ENCODE measurements around the gene AEBP1. TPM values are rescaled to one million over a fixed set of nuclear protein-coding genes. Genes with fewer than 3 reads are reported as not detected.
A peak's percentile ranks its signal among the peaks of the same experiment; 100 is the strongest.

Gene AEBP1
- total and polyA plus RNA-seq, 8 donors, result 5.1 to 49.3 (median 17.5) TPM

DNA sequence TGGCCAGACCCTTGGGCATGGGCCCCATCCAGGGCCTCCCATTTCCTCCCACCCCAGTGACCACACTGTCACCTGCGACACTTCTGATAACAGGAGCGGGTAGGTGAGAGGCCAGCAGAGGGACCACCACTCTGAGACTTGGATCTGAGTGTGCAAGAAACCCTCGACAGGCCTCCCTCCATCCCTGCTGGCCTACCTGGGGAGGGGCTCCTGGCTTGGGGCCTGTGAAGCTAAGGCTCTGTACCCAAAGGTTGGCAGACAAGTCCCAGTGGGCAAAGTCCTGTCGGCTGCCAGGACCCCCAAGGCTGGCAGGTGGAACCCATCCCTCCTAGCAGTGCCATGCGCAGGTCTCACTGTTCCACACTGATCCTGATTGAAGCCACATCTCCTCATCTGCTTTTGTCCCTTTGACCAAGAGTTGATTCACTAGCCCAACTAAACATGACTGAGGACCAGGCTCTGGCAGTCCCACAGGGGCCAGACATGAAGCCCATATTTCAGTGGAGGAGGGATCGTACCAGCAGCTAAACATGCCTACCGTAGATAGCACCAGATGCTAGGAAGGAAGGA lies 37.6 kb upstream of the AEBP1 start:
- Histone ChIP-seq H3K9me3 (no peaks in the 10 kb centered on the region), H3K27ac (no peak overlapping the region), H3K4me3 (no peak overlapping the region), H3K4me1 (peaks cover 0 to 13% (median 9%) of the 10 kb centered on the region in 3 donors), H3K36me3 (no peaks in the 10 kb centered on the region), H3K27me3 (no peaks in the 10 kb centered on the region)
- peak in 2 of 6 donors; percentile 47 to 62 for DNase-seq
- intact Hi-C loops (cut with DNase I), result no loop called here
- no peak for FAIRE-seq
- TF ChIP-seq, protein P1, sequence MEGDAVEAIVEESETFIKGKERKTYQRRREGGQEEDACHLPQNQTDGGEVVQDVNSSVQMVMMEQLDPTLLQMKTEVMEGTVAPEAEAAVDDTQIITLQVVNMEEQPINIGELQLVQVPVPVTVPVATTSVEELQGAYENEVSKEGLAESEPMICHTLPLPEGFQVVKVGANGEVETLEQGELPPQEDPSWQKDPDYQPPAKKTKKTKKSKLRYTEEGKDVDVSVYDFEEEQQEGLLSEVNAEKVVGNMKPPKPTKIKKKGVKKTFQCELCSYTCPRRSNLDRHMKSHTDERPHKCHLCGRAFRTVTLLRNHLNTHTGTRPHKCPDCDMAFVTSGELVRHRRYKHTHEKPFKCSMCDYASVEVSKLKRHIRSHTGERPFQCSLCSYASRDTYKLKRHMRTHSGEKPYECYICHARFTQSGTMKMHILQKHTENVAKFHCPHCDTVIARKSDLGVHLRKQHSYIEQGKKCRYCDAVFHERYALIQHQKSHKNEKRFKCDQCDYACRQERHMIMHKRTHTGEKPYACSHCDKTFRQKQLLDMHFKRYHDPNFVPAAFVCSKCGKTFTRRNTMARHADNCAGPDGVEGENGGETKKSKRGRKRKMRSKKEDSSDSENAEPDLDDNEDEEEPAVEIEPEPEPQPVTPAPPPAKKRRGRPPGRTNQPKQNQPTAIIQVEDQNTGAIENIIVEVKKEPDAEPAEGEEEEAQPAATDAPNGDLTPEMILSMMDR (IDR thresholded peaks at IDR 0.05), result no peak
- 70 to 76% methylated on average over 7 of the region's 7 CpGs for WGBS, 2 donors
- ATAC-seq, result no peak

DNA sequence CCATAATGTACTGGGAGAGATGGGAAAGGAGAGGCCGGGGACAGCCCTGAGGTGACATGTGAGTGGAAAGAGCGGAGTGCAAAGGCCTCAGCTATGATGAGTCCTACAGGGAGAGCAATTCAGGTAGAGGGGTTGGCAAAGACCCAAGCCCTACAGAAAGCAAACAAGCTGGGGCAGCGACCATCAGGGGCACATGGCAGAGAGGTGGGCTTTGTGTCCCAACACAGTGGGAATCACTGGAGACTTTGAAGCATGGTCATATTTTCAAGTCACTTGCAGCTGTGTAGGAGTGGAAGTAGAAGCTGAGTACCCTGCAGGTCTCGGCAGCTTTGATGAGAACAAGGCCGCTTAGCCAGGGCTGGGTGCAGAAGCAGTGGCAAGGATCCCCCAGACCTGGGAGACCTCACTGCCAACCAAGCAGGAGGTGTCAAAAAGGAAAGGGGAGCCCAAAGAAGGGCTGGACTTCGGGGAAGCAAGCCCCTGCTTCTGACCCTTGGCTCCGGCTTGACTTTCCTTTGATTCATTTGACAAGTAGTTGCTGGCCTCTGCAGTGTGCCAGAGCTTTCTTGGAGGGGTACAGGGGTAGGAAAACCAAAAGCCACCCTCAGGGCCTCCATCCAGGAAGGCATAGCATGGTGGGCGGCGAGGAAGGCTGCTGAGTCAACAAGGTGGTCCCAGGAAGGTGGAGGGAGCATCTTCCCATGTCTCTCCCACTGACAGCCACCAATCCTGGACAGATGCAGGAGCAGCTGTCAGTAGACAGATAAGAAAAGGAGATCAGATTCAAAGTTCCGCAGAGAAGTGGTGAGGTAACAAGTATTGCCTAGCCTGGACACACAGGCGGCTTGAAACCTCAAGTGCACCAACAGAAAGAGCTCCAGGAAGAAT lies 36.8 kb upstream of the AEBP1 start:
- peaks cover 0 to 13% (median 9%) of the 10 kb centered on the region in 3 donors for H3K4me1 ChIP-seq
- H3K9me3 ChIP-seq, result no peaks in the 10 kb centered on the region
- WGBS, 2 donors, result 81 to 87% methylated on average over 11 of the region's 11 CpGs
- no peak overlapping the region for H3K4me3 ChIP-seq
- no peaks in the 10 kb centered on the region for H3K36me3 ChIP-seq
- FAIRE-seq, result no peak
- no peak for ATAC-seq
- TF ChIP-seq, protein P1 (IDR thresholded peaks at IDR 0.05), result no peak
- H3K27ac ChIP-seq, result no peak overlapping the region
- peak in 2 of 6 donors; percentile 38 to 45 for DNase-seq
- H3K27me3 ChIP-seq, result no peaks in the 10 kb centered on the region
- intact Hi-C loops (cut with DNase I), result no loop called here

DNA sequence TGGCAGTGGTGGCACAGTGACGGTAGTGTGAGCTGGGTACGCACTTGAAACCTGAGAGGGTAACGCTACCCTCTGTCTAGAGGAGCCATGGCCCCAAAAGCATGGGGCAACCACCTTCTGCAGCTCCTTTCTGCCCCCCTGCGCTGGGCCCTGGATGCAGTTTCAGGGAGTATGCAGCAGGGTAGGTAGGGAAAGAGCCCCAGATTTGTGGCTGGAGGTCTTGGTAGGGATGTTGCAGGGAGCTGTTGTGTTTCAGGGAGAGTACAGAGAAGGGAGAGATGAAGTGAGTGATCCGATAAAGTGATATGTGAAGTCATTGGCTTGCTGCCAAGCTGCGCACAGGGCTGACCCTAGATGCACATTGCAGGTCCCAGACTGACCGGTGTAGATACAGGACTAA lies 36.1 kb upstream of the AEBP1 start:
- no peak overlapping the region for H3K27ac ChIP-seq

DNA sequence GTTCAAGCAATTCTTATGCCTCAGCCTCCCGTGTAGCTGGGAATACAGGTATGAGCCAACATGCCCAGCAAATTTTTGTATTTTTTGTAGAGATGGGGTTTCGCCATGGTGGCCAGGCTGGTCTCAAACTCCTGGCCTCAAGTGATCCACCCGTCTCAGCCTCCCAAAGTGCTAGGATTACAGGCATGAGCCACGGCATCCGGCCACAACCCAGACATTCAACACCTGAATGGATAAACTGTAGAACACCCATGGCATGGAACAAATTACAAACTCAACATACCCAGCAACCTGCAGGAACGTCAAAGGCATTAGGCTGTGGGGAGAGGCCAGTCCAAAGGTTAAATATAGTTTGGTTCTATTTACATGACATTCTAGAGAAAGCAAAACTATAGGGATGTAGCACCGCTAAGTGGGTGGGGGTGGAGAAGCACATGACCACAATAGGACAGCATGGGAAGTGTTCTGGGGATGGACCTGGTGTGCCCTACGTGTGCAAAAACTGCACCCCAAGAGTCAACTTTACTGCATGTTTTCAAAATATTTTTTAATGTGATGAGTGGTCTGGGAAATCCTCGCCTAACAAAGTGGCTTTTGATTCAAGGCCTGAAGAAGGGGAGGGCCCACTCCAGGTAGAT lies 32.3 kb upstream of the AEBP1 start:
- H3K9me3 ChIP-seq, result no peaks in the 10 kb centered on the region
- TF ChIP-seq, protein P1 (IDR thresholded peaks at IDR 0.05), result no peak
- intact Hi-C loops (cut with DNase I), result no loop called here
- 78 to 81% methylated on average over 9 of the region's 9 CpGs for WGBS, 2 donors
- FAIRE-seq (no peak), DNase-seq (peak in 1 of 6 donors; percentile 15), ATAC-seq (no peak)
- peaks cover 0 to 9% (median 9%) of the 10 kb centered on the region in 3 donors for H3K36me3 ChIP-seq
- H3K4me3 ChIP-seq, result no peak overlapping the region
- H3K27me3 ChIP-seq, result no peaks in the 10 kb centered on the region
- H3K27ac ChIP-seq, result no peak overlapping the region
- no peaks in the 10 kb centered on the region for H3K4me1 ChIP-seq

More for the DNA sequence above, 36.1 kb upstream of the AEBP1 start:
- DNase-seq, result peak in 2 of 6 donors; percentile 46 to 52
- TF ChIP-seq, protein P1 (IDR thresholded peaks at IDR 0.05), result no peak
- Histone ChIP-seq H3K27me3 (no peaks in the 10 kb centered on the region), H3K4me3 (no peak overlapping the region), H3K4me1 (peaks cover 0 to 13% (median 9%) of the 10 kb centered on the region in 3 donors), H3K9me3 (no peaks in the 10 kb centered on the region), H3K36me3 (peaks cover 0 to 6% (median 1%) of the 10 kb centered on the region in 3 donors)
- intact Hi-C loops (cut with DNase I), result no loop called here
- ATAC-seq, result no peak
- FAIRE-seq, result no peak
- WGBS, 2 donors, result 57 to 61% methylated on average over 7 of the region's 7 CpGs

All from pancreas (tissue), 10 donors.